ENCODE results near the gene TRDMT1. TPM values are rescaled to one million over a fixed set of nuclear protein-coding genes. Genes with fewer than 3 reads are reported as not detected.

The TRDMT1 gene
- total RNA-seq, 5 donors from 2014 or later (not counting 1 experiment from before 2014, with no cell fraction given), result 14.1 to 22.6 (median 20.5) TPM

GRCh38 chr10:17196573-17196972 is 4.9 kb downstream of the TRDMT1 start:
- Mint-ChIP-seq H3K4me1 (peaks cover 35 to 39% (median 38%) of the 10 kb centered on the region in 3 donors), H3K36me3 (peaks cover 13% of the 10 kb centered on the region), H3K9me3 (no peaks in the 10 kb centered on the region), H3K4me3 (no peak overlapping the region), H3K27me3 (no peaks in the 10 kb centered on the region), H3K27ac (peak overlapping the region in 1 of 2 donors; percentile 34)
- POLR2A ChIA-PET, result interaction anchor here in 1 of 2 donors (0.7 kb wide), 1 partner anchor 10 kb away, joined by 3 read pairs; no protein-coding TSS in a partner anchor
- CTCF ChIA-PET, result no interaction called here
- H3K4me1 ChIP-seq (ENCODE audit: control insufficient read depth in 1 of 2, extremely low read depth in 1 of 2, insufficient read depth in 2 of 2, low read length in 2 of 2), result peaks cover 7% of the 10 kb centered on the region in 2 experiments
- no peaks in the 10 kb centered on the region for H3K27me3 ChIP-seq (replicated peaks in 1 of 2; ENCODE audit: control insufficient read depth in 2 of 2, extremely low read depth in 1 of 2, insufficient read depth in 2 of 2, low read length in 1 of 2)
- ATAC-seq (replicated peaks in 1 of 4) (no peak), DNase-seq (no peak)
- H3K36me3 ChIP-seq (ENCODE audit: control insufficient read depth in 2 of 2, extremely low read depth in 1 of 2, insufficient read depth in 1 of 2, low read length in 1 of 2), result peaks cover 0 to 3% of the 10 kb centered on the region in 2 donors
- WGBS (ENCODE audit: insufficient coverage), result 100% methylated on average over 1 of the region's 3 CpGs
- H3K4me3 ChIP-seq (ENCODE audit: control insufficient read depth in 1 of 2, extremely low read depth in 1 of 2, low read length in 1 of 2), result no peak overlapping the region
- H3K9me3 ChIP-seq, result no peaks in the 10 kb centered on the region
- no peak overlapping the region for H3K27ac ChIP-seq (ENCODE audit: low read length)

DNA sequence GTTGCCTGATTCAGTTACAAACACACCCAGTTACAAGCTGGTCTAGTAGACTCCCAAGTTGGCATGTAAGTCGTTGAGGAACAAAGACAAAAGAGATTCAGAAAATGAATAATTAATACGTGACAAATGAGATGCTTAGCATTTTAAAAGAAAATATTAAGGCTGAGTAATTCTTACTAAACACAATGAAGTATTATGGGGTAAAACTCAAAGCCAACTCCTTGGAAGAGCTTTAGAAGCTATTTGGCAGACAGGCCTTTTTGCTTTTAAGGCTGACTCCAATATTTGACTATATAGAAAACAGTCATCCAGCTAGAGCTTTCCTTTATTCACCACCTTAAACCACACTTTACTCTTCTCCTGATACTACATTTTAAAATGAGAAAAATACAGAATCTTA is 5.4 kb downstream of the TRDMT1 start:
- Mint-ChIP-seq H3K27me3 (no peaks in the 10 kb centered on the region), H3K4me1 (peaks cover 34 to 38% (median 36%) of the 10 kb centered on the region in 3 donors), H3K4me3 (no peak overlapping the region), H3K9me3 (no peaks in the 10 kb centered on the region), H3K27ac (no peak overlapping the region), H3K36me3 (peaks cover 16% of the 10 kb centered on the region)
- Histone ChIP-seq H3K9me3 (no peaks in the 10 kb centered on the region), H3K4me1 (ENCODE audit: control insufficient read depth in 1 of 2, extremely low read depth in 1 of 2, insufficient read depth in 2 of 2, low read length in 2 of 2) (peaks cover 4 to 7% of the 10 kb centered on the region in 2 experiments), H3K36me3 (ENCODE audit: control insufficient read depth in 2 of 2, extremely low read depth in 1 of 2, insufficient read depth in 1 of 2, low read length in 1 of 2) (peaks cover 0 to 3% of the 10 kb centered on the region in 2 donors), H3K4me3 (ENCODE audit: control insufficient read depth in 1 of 2, extremely low read depth in 1 of 2, low read length in 1 of 2) (no peak overlapping the region), H3K27me3 (replicated peaks in 1 of 2; ENCODE audit: control insufficient read depth in 2 of 2, extremely low read depth in 1 of 2, insufficient read depth in 2 of 2, low read length in 1 of 2) (no peaks in the 10 kb centered on the region), H3K27ac (ENCODE audit: low read length) (no peak overlapping the region)
- POLR2A ChIA-PET, result interaction anchor here in 1 of 2 donors (0.7 to 1.5 kb wide), 2 partner anchors 10 kb away, joined by 3 to 5 read pairs; no protein-coding TSS in a partner anchor
- DNase-seq (no peak), ATAC-seq (replicated peaks in 1 of 4) (no peak)
- no CpG with 5 or more reads among the region's 2 CpGs for WGBS (ENCODE audit: insufficient coverage)
- CTCF ChIA-PET, result interaction anchor here in 1 of 2 donors (0.6 kb wide), 1 partner anchor 15 kb away, joined by 3 read pairs; no protein-coding TSS in a partner anchor

GRCh38 chr10:17195083-17195482 is 6.4 kb downstream of the TRDMT1 start:
- Histone ChIP-seq H3K36me3 (ENCODE audit: control insufficient read depth in 2 of 2, extremely low read depth in 1 of 2, insufficient read depth in 1 of 2, low read length in 1 of 2) (peaks cover 0 to 3% of the 10 kb centered on the region in 2 donors), H3K9me3 (no peaks in the 10 kb centered on the region), H3K4me1 (ENCODE audit: control insufficient read depth in 1 of 2, extremely low read depth in 1 of 2, insufficient read depth in 2 of 2, low read length in 2 of 2) (peaks cover 0 to 3% of the 10 kb centered on the region in 2 experiments), H3K27ac (ENCODE audit: low read length) (no peak overlapping the region), H3K27me3 (replicated peaks in 1 of 2; ENCODE audit: control insufficient read depth in 2 of 2, extremely low read depth in 1 of 2, insufficient read depth in 2 of 2, low read length in 1 of 2) (no peaks in the 10 kb centered on the region), H3K4me3 (ENCODE audit: control insufficient read depth in 1 of 2, extremely low read depth in 1 of 2, low read length in 1 of 2) (no peak overlapping the region)
- Mint-ChIP-seq H3K27me3 (no peaks in the 10 kb centered on the region), H3K4me1 (peaks cover 24 to 35% (median 30%) of the 10 kb centered on the region in 3 donors), H3K27ac (no peak overlapping the region), H3K9me3 (no peaks in the 10 kb centered on the region), H3K4me3 (no peak overlapping the region), H3K36me3 (peaks cover 16% of the 10 kb centered on the region)
- WGBS (ENCODE audit: insufficient coverage), result no CpG with 5 or more reads among the region's 5 CpGs
- no peak for DNase-seq
- no peak for ATAC-seq (replicated peaks in 1 of 4)
- ChIA-PET POLR2A (interaction anchor here in 1 of 2 donors (1.5 kb wide), 1 partner anchor 11 kb away, joined by 5 read pairs; no protein-coding TSS in a partner anchor), CTCF (interaction anchor here (0.6 to 0.7 kb wide), 3 partner anchors 70 to 442 kb away, joined by 3 to 8 read pairs (median 3); no protein-coding TSS in a partner anchor)

DNA sequence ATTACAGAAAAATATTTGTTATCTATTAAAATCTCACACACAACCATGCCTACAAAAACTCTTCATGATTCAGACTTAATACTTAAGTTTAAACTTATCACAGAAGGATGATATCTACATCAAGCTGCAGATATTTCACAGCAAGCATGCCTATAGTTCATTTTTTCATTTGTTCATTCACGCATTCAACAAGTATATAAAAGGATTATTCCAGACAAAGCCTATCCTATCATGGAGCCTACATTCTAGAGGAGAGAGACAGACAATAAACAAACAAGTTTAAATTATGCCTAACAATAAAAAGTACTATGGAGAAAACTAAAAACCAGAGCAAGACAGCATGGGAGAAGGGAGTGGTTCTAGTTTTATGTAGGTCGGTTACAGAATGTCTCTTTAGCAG is 10.9 kb downstream of the TRDMT1 start:
- Histone ChIP-seq H3K36me3 (ENCODE audit: control insufficient read depth in 2 of 2, extremely low read depth in 1 of 2, insufficient read depth in 1 of 2, low read length in 1 of 2) (no peaks in the 10 kb centered on the region), H3K27me3 (replicated peaks in 1 of 2; ENCODE audit: control insufficient read depth in 2 of 2, extremely low read depth in 1 of 2, insufficient read depth in 2 of 2, low read length in 1 of 2) (no peaks in the 10 kb centered on the region), H3K4me1 (ENCODE audit: control insufficient read depth in 1 of 2, extremely low read depth in 1 of 2, insufficient read depth in 2 of 2, low read length in 2 of 2) (no peaks in the 10 kb centered on the region), H3K9me3 (no peaks in the 10 kb centered on the region), H3K4me3 (ENCODE audit: control insufficient read depth in 1 of 2, extremely low read depth in 1 of 2, low read length in 1 of 2) (no peak overlapping the region), H3K27ac (ENCODE audit: low read length) (no peak overlapping the region)
- Mint-ChIP-seq H3K4me1 (peaks cover 5 to 27% (median 15%) of the 10 kb centered on the region in 3 donors), H3K27me3 (no peaks in the 10 kb centered on the region), H3K4me3 (no peak overlapping the region), H3K9me3 (no peaks in the 10 kb centered on the region), H3K27ac (no peak overlapping the region), H3K36me3 (peaks cover 16% of the 10 kb centered on the region)
- ATAC-seq (replicated peaks in 1 of 4) (no peak), DNase-seq (no peak)
- ChIA-PET POLR2A (interaction anchor here in 1 of 2 donors (0.6 kb wide), 1 partner anchor 31 kb away, joined by 4 read pairs; no protein-coding TSS in a partner anchor), CTCF (no interaction called here)
- WGBS (ENCODE audit: insufficient coverage), result 100% methylated on average over 1 of the region's 2 CpGs

- Mint-ChIP-seq H3K9me3 (no peaks in the 10 kb centered on the region), H3K36me3 (peaks cover 12% of the 10 kb centered on the region), H3K4me3 (no peak overlapping the region), H3K27ac (no peak overlapping the region), H3K4me1 (peaks cover 13 to 20% (median 15%) of the 10 kb centered on the region in 3 donors), H3K27me3 (no peaks in the 10 kb centered on the region)
- Histone ChIP-seq H3K27me3 (replicated peaks in 1 of 2; ENCODE audit: control insufficient read depth in 2 of 2, extremely low read depth in 1 of 2, insufficient read depth in 2 of 2, low read length in 1 of 2) (no peaks in the 10 kb centered on the region), H3K27ac (ENCODE audit: low read length) (no peak overlapping the region), H3K36me3 (ENCODE audit: control insufficient read depth in 2 of 2, extremely low read depth in 1 of 2, insufficient read depth in 1 of 2, low read length in 1 of 2) (no peaks in the 10 kb centered on the region), H3K9me3 (no peaks in the 10 kb centered on the region), H3K4me3 (ENCODE audit: control insufficient read depth in 1 of 2, extremely low read depth in 1 of 2, low read length in 1 of 2) (no peak overlapping the region), H3K4me1 (ENCODE audit: control insufficient read depth in 1 of 2, extremely low read depth in 1 of 2, insufficient read depth in 2 of 2, low read length in 2 of 2) (no peaks in the 10 kb centered on the region)
- DNase-seq (no peak), ATAC-seq (replicated peaks in 1 of 4) (no peak)
- ChIA-PET CTCF (no interaction called here), POLR2A (no interaction called here)
- WGBS (ENCODE audit: insufficient coverage), result no CpG with 5 or more reads among the region's 3 CpGs
Measured at GRCh38 chr10:17188644-17189172, 12.8 kb downstream of the TRDMT1 start.

DNA sequence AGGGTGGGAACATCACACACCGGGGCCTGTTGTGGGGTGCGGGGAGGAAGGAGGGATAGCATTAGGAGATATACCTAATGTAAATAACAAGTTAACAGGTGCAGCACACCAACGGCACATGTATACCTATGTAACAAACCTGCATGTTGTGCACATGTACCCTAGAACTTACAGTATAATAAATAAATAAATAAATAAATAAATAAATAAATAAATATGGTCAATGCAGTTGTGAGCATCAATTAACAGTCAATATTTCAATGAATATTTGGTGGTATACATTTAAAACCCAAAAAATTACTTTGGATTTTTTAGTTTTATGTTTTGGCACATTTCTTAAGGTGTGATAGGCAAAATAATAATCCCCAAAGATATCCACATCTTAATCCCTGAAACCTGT is 15.6 kb downstream of the TRDMT1 start:
- DNase-seq, result no peak
- H3K4me3 ChIP-seq (ENCODE audit: control insufficient read depth in 1 of 2, extremely low read depth in 1 of 2, low read length in 1 of 2), result no peak overlapping the region
- no peaks in the 10 kb centered on the region for H3K4me1 ChIP-seq (ENCODE audit: control insufficient read depth in 1 of 2, extremely low read depth in 1 of 2, insufficient read depth in 2 of 2, low read length in 2 of 2)
- H3K4me1 Mint-ChIP-seq, result peaks cover 10 to 15% (median 11%) of the 10 kb centered on the region in 3 donors
- H3K36me3 Mint-ChIP-seq, result peaks cover 5% of the 10 kb centered on the region
- no CpG with 5 or more reads among the region's 3 CpGs for WGBS (ENCODE audit: insufficient coverage)
- no peaks in the 10 kb centered on the region for H3K27me3 Mint-ChIP-seq
- H3K9me3 Mint-ChIP-seq, result no peaks in the 10 kb centered on the region
- H3K4me3 Mint-ChIP-seq, result no peak overlapping the region
- ATAC-seq (replicated peaks in 1 of 4), result no peak
- H3K27ac Mint-ChIP-seq, result no peak overlapping the region
- ChIA-PET POLR2A (no interaction called here), CTCF (no interaction called here)
- no peak overlapping the region for H3K27ac ChIP-seq (ENCODE audit: low read length)
- no peaks in the 10 kb centered on the region for H3K27me3 ChIP-seq (replicated peaks in 1 of 2; ENCODE audit: control insufficient read depth in 2 of 2, extremely low read depth in 1 of 2, insufficient read depth in 2 of 2, low read length in 1 of 2)
- H3K36me3 ChIP-seq (ENCODE audit: control insufficient read depth in 2 of 2, extremely low read depth in 1 of 2, insufficient read depth in 1 of 2, low read length in 1 of 2), result no peaks in the 10 kb centered on the region
- H3K9me3 ChIP-seq, result no peaks in the 10 kb centered on the region

Measured in T-cell (primary cell).